Activated naive CD4-positive, alpha-beta T cell treated with anti-CD3 and anti-CD28 coated beads, Interleukin-2, amount 10 ng/mL, durations not matched to agents 7 days and 5 days (primary cell): Measurements from ENCODE around the gene CCBE1.

Experiments used
- CTCF ChIA-PET: fragments of 350-600 bp; sonication (Branson Sonifier 250); formaldehyde crosslinking; loops from one replicate; lab custom pipeline; 2021; ENCODE audit warnings: antibody characterized with exemption; lab: Charles Lee
- DNase-seq: peaks from one replicate; pipeline ENCODE4 v3.0.0-alpha.2; 2020
- H3K27ac Mint-ChIP-seq: one replicate; pipeline ENCODE4 v1.8.0; 2021; ENCODE audit warnings: mild to moderate bottlenecking, moderate library complexity, mixed read lengths
- H3K27me3 Mint-ChIP-seq: one replicate; pipeline ENCODE4 v1.8.0; 2021; ENCODE audit warnings: mild to moderate bottlenecking, mixed read lengths
- H3K36me3 Mint-ChIP-seq: one replicate; pipeline ENCODE4 v1.8.0; 2021; ENCODE audit warnings: mixed read lengths
- H3K4me1 Mint-ChIP-seq: one replicate; pipeline ENCODE4 v1.8.0; 2021; ENCODE audit warnings: mixed read lengths
- H3K4me3 Mint-ChIP-seq: one replicate; pipeline ENCODE4 v1.8.0; 2021; ENCODE audit warnings: mild to moderate bottlenecking, moderate library complexity, mixed read lengths
- H3K9me3 Mint-ChIP-seq: one replicate; pipeline ENCODE4 v1.8.0; 2021; ENCODE audit warnings: mixed read lengths

The CCBE1 gene

GRCh38 chr18:59420244-59420643 lies 277.0 kb downstream of the CCBE1 start:
- Mint-ChIP-seq H3K27me3 (peaks cover 12% of the 10 kb centered on the region), H3K4me1 (no peaks in the 10 kb centered on the region), H3K9me3 (no peaks in the 10 kb centered on the region), H3K4me3 (no peak overlapping the region), H3K27ac (no peak overlapping the region), H3K36me3 (no peaks in the 10 kb centered on the region)
- CTCF ChIA-PET: no interaction called here
- DNase-seq: no peak

GRCh38 chr18:59419386-59419785 lies 277.8 kb downstream of the CCBE1 start:
- Mint-ChIP-seq H3K9me3 (no peaks in the 10 kb centered on the region), H3K27ac (no peak overlapping the region), H3K27me3 (peaks cover 12% of the 10 kb centered on the region), H3K4me3 (no peak overlapping the region), H3K4me1 (no peaks in the 10 kb centered on the region), H3K36me3 (no peaks in the 10 kb centered on the region)
- CTCF ChIA-PET: no interaction called here
- DNase-seq: no peak

- H3K4me3 Mint-ChIP-seq: no peak overlapping the region
- H3K9me3 Mint-ChIP-seq: no peaks in the 10 kb centered on the region
- DNase-seq: no peak
- no peaks in the 10 kb centered on the region for H3K36me3 Mint-ChIP-seq
- H3K27me3 Mint-ChIP-seq: peaks cover 7% of the 10 kb centered on the region
- H3K4me1 Mint-ChIP-seq: no peaks in the 10 kb centered on the region
- no peak overlapping the region for H3K27ac Mint-ChIP-seq
- CTCF ChIA-PET: no interaction called here
Measured at GRCh38 chr18:59416818-59417217, 280.4 kb downstream of the CCBE1 start.

GRCh38 chr18:59414111-59414653 lies 283.0 kb downstream of the CCBE1 start:
- no peak overlapping the region for H3K4me3 Mint-ChIP-seq
- H3K36me3 Mint-ChIP-seq: no peaks in the 10 kb centered on the region
- peaks cover 10% of the 10 kb centered on the region for H3K27me3 Mint-ChIP-seq
- no peaks in the 10 kb centered on the region for H3K4me1 Mint-ChIP-seq
- H3K9me3 Mint-ChIP-seq: no peaks in the 10 kb centered on the region
- CTCF ChIA-PET: no interaction called here
- H3K27ac Mint-ChIP-seq: no peak overlapping the region
- DNase-seq: no peak

- Mint-ChIP-seq H3K4me1 (no peaks in the 10 kb centered on the region), H3K36me3 (no peaks in the 10 kb centered on the region), H3K4me3 (no peak overlapping the region), H3K27me3 (peaks cover 5% of the 10 kb centered on the region), H3K27ac (no peak overlapping the region), H3K9me3 (no peaks in the 10 kb centered on the region)
- CTCF ChIA-PET: interaction anchor here (0.6 to 4.4 kb wide), 41 partner anchors 10 to 421 kb away, joined by 3 to 100 read pairs (median 6); partner anchors contain the start of genes CPLX4 and RAX
- DNase-seq: peak; percentile 80
Measured at GRCh38 chr18:59402432-59403090, 294.7 kb downstream of the CCBE1 start.

GRCh38 chr18:59400407-59400806 lies 296.8 kb downstream of the CCBE1 start:
- DNase-seq: no peak
- Mint-ChIP-seq H3K4me1 (peaks cover 9% of the 10 kb centered on the region), H3K36me3 (no peaks in the 10 kb centered on the region), H3K9me3 (no peaks in the 10 kb centered on the region), H3K27me3 (peaks cover 15% of the 10 kb centered on the region), H3K4me3 (no peak overlapping the region), H3K27ac (no peak overlapping the region)
- CTCF ChIA-PET: interaction anchor here (2.1 to 4.4 kb wide), 2 partner anchors 92 to 152 kb away, joined by 12 to 62 read pairs; no protein-coding TSS in a partner anchor

GRCh38 chr18:59395226-59396175 lies 301.7 kb downstream of the CCBE1 start:
- H3K4me1 Mint-ChIP-seq: peaks cover 13% of the 10 kb centered on the region

GRCh38 chr18:59393381-59393780 lies 303.8 kb downstream of the CCBE1 start:
- H3K27ac Mint-ChIP-seq: no peak overlapping the region
- H3K9me3 Mint-ChIP-seq: no peaks in the 10 kb centered on the region
- H3K4me3 Mint-ChIP-seq: no peak overlapping the region
- CTCF ChIA-PET: interaction anchor here (1.4 kb wide), 1 partner anchor 9 kb away, joined by 11 read pairs; no protein-coding TSS in a partner anchor
- no peak for DNase-seq
- H3K27me3 Mint-ChIP-seq: peaks cover 14% of the 10 kb centered on the region
- no peaks in the 10 kb centered on the region for H3K36me3 Mint-ChIP-seq
- H3K4me1 Mint-ChIP-seq: peaks cover 13% of the 10 kb centered on the region

More at GRCh38 chr18:59395226-59396175, 301.7 kb downstream of the CCBE1 start:
- peaks cover 14% of the 10 kb centered on the region for H3K27me3 Mint-ChIP-seq
- H3K27ac Mint-ChIP-seq: no peak overlapping the region
- CTCF ChIA-PET: no interaction called here
- DNase-seq: no peak
- H3K36me3 Mint-ChIP-seq: no peaks in the 10 kb centered on the region
- no peak overlapping the region for H3K4me3 Mint-ChIP-seq
- no peaks in the 10 kb centered on the region for H3K9me3 Mint-ChIP-seq

- DNase-seq: no peak
- Mint-ChIP-seq H3K4me3 (no peak overlapping the region), H3K9me3 (no peaks in the 10 kb centered on the region), H3K27ac (no peak overlapping the region), H3K36me3 (no peaks in the 10 kb centered on the region), H3K27me3 (peaks cover 14% of the 10 kb centered on the region), H3K4me1 (no peaks in the 10 kb centered on the region)
- CTCF ChIA-PET: interaction anchor here (2.6 kb wide), 1 partner anchor 14 kb away, joined by 12 read pairs; no protein-coding TSS in a partner anchor
Measured at GRCh38 chr18:59388817-59389216, 308.4 kb downstream of the CCBE1 start.

- Mint-ChIP-seq H3K27ac (no peak overlapping the region), H3K9me3 (no peaks in the 10 kb centered on the region), H3K36me3 (no peaks in the 10 kb centered on the region), H3K27me3 (peaks cover 14% of the 10 kb centered on the region), H3K4me1 (no peaks in the 10 kb centered on the region), H3K4me3 (no peak overlapping the region)
- DNase-seq: no peak
- CTCF ChIA-PET: interaction anchor here (1.4 to 2.6 kb wide), 2 partner anchors 14 to 15 kb away, joined by 5 to 12 read pairs; no protein-coding TSS in a partner anchor
Measured at GRCh38 chr18:59387687-59388565, 309.3 kb downstream of the CCBE1 start.

- no peaks in the 10 kb centered on the region for H3K9me3 Mint-ChIP-seq
Measured at GRCh38 chr18:59386909-59387686, 310.1 kb downstream of the CCBE1 start.

GRCh38 chr18:59385191-59385590 lies 312.0 kb downstream of the CCBE1 start:
- Mint-ChIP-seq H3K4me3 (no peak overlapping the region), H3K4me1 (no peaks in the 10 kb centered on the region), H3K36me3 (no peaks in the 10 kb centered on the region), H3K27me3 (peaks cover 10% of the 10 kb centered on the region), H3K27ac (no peak overlapping the region), H3K9me3 (no peaks in the 10 kb centered on the region)
- no peak for DNase-seq
- CTCF ChIA-PET: interaction anchor here (3.1 kb wide), 1 partner anchor 17 kb away, joined by 14 read pairs; no protein-coding TSS in a partner anchor

More at GRCh38 chr18:59386909-59387686, 310.1 kb downstream of the CCBE1 start:
- DNase-seq: no peak
- Mint-ChIP-seq H3K4me1 (no peaks in the 10 kb centered on the region), H3K27me3 (peaks cover 10% of the 10 kb centered on the region), H3K36me3 (no peaks in the 10 kb centered on the region), H3K4me3 (no peak overlapping the region), H3K27ac (no peak overlapping the region)
- CTCF ChIA-PET: interaction anchor here (1.4 kb wide), 1 partner anchor 15 kb away, joined by 5 read pairs; no protein-coding TSS in a partner anchor
